ENCODE measurements around the gene KCNIP1. TPM values are rescaled to one million over a fixed set of nuclear protein-coding genes. Genes with fewer than 3 reads are reported as not detected.

The KCNIP1 gene
- total and polyA plus RNA-seq, 2 of the 8 experiments (the other 6 are each of a cell fraction or from before 2014, with no cell fraction given), result 0.52 to 0.83 TPM

DNA sequence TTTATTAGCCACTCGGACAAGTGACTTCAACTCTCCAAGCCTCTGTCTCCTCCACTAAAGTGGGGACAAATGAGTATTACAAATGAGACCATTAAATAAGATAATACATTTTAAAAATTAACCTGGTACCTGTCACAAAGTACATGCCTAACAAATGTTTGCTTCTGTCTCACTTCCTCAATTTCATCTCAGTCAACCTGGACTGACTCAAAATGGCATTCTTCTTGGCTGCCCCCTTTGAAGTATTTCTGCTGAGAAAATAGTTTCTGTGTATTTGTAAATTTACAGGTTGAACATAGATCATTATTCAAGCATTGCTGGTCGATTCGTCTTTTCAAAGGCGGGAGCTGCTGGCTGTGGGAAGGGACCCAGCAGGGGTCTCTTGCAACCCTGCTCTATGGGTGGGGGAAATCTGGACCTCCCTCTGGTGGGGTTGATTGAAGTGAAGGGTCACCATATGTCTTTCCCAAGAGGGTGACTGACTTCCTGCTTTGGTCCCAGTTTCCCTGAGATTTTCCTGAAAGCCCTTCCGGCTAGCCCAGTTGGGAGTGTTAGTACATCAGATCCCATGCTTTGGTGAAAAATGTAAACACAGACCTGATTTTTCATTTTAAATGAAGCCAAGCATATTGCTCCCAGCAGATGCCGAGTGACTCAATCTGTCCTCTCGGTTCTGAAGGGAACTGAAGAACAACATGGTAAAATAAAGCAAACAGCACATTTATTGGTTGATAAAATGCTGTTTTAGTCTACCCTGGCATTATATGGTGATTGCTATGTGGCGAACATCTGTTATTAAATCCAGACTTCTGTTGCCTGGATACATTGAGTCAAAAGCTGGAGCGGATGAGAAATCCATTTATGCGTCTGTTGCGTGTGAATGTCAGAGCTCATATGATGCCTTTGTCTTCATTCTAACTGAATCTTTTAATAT lies 73.0 kb downstream of the KCNIP1 start:
- Histone ChIP-seq H3K36me3 (ENCODE audit: control insufficient read depth in 2 of 4, insufficient read depth in 4 of 4, low read length in 3 of 4) (no peaks in the 10 kb centered on the region), H2BK5ac (ENCODE audit: low read depth, low read length) (no peak overlapping the region), H3K23ac (ENCODE audit: insufficient read length) (no peak overlapping the region), H2BK15ac (ENCODE audit: low read length) (no peak overlapping the region), H2BK120ac (replicated peaks; ENCODE audit: low read depth, low read length) (no peak overlapping the region), H3K56ac (replicated peaks; ENCODE audit: insufficient read length, low read depth, low read length) (no peak overlapping the region), H2AFZ (ENCODE audit: low read length) (no peak overlapping the region), H4K20me1 (replicated peaks in 1 of 2; ENCODE audit: control insufficient read depth in 1 of 2, insufficient read depth in 2 of 2, low read length in 2 of 2) (no peaks in the 10 kb centered on the region), H3K27ac (ENCODE audit: low read depth, low read length) (no peak overlapping the region), H3K4ac (replicated peaks; ENCODE audit: insufficient read length, low read depth, low read length) (no peak overlapping the region), H3K18ac (ENCODE audit: extremely low read depth, low read length) (no peak overlapping the region), H3K79me1 (ENCODE audit: low read depth, low read length) (no peaks in the 10 kb centered on the region), H3K4me2 (ENCODE audit: insufficient read depth in 1 of 2, low read depth in 2 of 2, low read length in 2 of 2) (no peak overlapping the region), H3K9ac (replicated peaks in 1 of 4; ENCODE audit: extremely low read depth in 1 of 4, low read depth in 3 of 4, low read length in 3 of 4) (no peak overlapping the region), H4K91ac (replicated peaks; ENCODE audit: insufficient read length, low read length) (no peak overlapping the region), H3K27me3 (replicated peaks in 1 of 4; ENCODE audit: control insufficient read depth in 3 of 4, extremely low read depth in 1 of 4, insufficient read depth in 3 of 4, low read length in 3 of 4) (no peaks in the 10 kb centered on the region; a peak in 1 of 7 replicates), H2AK5ac (ENCODE audit: low read depth, low read length) (no peak overlapping the region), H3K14ac (ENCODE audit: insufficient read length) (no peak overlapping the region), H3K4me3 (ENCODE audit: extremely low read depth in 1 of 4, insufficient read depth in 2 of 4, low read depth in 3 of 4, low read length in 4 of 4) (no peak overlapping the region), H4K5ac (ENCODE audit: insufficient read length, low read depth, low read length) (no peak overlapping the region), H3K79me2 (ENCODE audit: control insufficient read depth in 1 of 2, insufficient read depth in 2 of 2, low read length in 2 of 2) (no peaks in the 10 kb centered on the region), H2BK20ac (ENCODE audit: low read length) (no peak overlapping the region), H4K8ac (ENCODE audit: extremely low read depth, insufficient read depth, low read length) (no peak overlapping the region), H3K23me2 (ENCODE audit: low read depth, low read length) (no peaks in the 10 kb centered on the region; the same call in 1 of the 2 replicates), H3K4me1 (replicated peaks in 1 of 4; ENCODE audit: control insufficient read depth in 3 of 4, insufficient read depth in 4 of 4, low read length in 3 of 4) (peaks cover 0 to 2% (median 0%) of the 10 kb centered on the region in 4 experiments; a peak in 2 of 7 replicates), H3K9me3 (ENCODE audit: insufficient read depth in 2 of 2, low read depth in 1 of 2, low read length in 1 of 2) (no peaks in the 10 kb centered on the region), H2BK12ac (ENCODE audit: low read depth, low read length) (no peak overlapping the region)
- no peak for FAIRE-seq
- ChIA-PET POLR2A (ENCODE audit: partially characterized antibody) (no interaction called here), CTCF (ENCODE audit: partially characterized antibody) (interaction anchor here (0.7 to 1.2 kb wide), 3 partner anchors 20 to 109 kb away, joined by 3 read pairs; no protein-coding TSS in a partner anchor)
- no peak for DNase-seq (ENCODE audit: low read depth in 1 of 2, low spot score in 2 of 2)
- 91% methylated on average over 11 of the region's 11 CpGs; no CpG with 5 or more reads in 1 of the 2 experiments for WGBS, 2 experiments (ENCODE audit: extremely low coverage in 1 of 2, insufficient coverage in 1 of 2, insufficient read length in 1 of 2, insufficient replicate concordance in 2 of 2, low coverage in 1 of 2, low lambda C conversion rate in 2 of 2, missing lambda C conversion rate in 1 of 2)
- no peak for TF ChIP-seq SP2 (IDR thresholded peaks at IDR 0.05; ENCODE audit: low read length)
- TF ChIP-seq EGR1 (IDR thresholded peaks at IDR 0.05; ENCODE audit: borderline replicate concordance, low read depth, low read length), result no peak
- TF ChIP-seq RFX5 (IDR thresholded peaks at IDR 0.05; ENCODE audit: borderline replicate concordance, low read depth, low read length), result no peak
- no peak for TF ChIP-seq HDAC2 (IDR thresholded peaks at IDR 0.05; ENCODE audit: borderline replicate concordance in 1 of 2, low read depth in 2 of 2, low read length in 2 of 2)
- TF ChIP-seq POLR2A (IDR thresholded peaks at IDR 0.05; ENCODE audit: control extremely low read depth in 1 of 2, low read depth in 2 of 2, low read length in 2 of 2), result no peak
- no peak for TF ChIP-seq SIRT6 (IDR thresholded peaks at IDR 0.05; ENCODE audit: low read length)
- no peak for TF ChIP-seq POU5F1 (IDR thresholded peaks at IDR 0.05; ENCODE audit: low read depth, low read length)
- no peak for TF ChIP-seq GABPA (IDR thresholded peaks at IDR 0.05; ENCODE audit: borderline replicate concordance, insufficient read depth, low read length)
- no peak for TF ChIP-seq EZH2 (IDR thresholded peaks at IDR 0.05; ENCODE audit: low read depth, low read length, severe bottlenecking)
- no peak for TF ChIP-seq PHF8 (conservative IDR thresholded peaks at IDR 0.05; ENCODE audit: low read depth, low read length)
- TF ChIP-seq, protein P1, sequence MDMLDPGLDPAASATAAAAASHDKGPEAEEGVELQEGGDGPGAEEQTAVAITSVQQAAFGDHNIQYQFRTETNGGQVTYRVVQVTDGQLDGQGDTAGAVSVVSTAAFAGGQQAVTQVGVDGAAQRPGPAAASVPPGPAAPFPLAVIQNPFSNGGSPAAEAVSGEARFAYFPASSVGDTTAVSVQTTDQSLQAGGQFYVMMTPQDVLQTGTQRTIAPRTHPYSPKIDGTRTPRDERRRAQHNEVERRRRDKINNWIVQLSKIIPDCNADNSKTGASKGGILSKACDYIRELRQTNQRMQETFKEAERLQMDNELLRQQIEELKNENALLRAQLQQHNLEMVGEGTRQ (IDR thresholded peaks at IDR 0.05; ENCODE audit: low read length), result no peak

Data from H1 (cell line).